Natural killer cell treated with Interleukin-12 subunit alpha and Interleukin-12 subunit beta and Interleukin-15 and Interleukin-18, amount 100 ng/mL, for 72 hours (primary cell): Measurements from ENCODE around the gene MRPL38. TPM values are rescaled to one million over a fixed set of nuclear protein-coding genes. Genes with fewer than 3 reads are reported as not detected.

Experiments used
- ATAC-seq, 2 donors: fragments of 150-1000 bp; cut with Tn5 transposase in 1 of 2; sonication (Bioruptor Pico), chemical (Tn5 transposase) in 1 of 2; 2 replicates each; pipeline ENCODE4 v1.10.0; 2021
- DNase-seq: peaks from one replicate; pipeline ENCODE4 v3.0.0; 2022; ENCODE audit warnings: low spot score
- H3K27ac Mint-ChIP-seq, 2 donors: 1 replicate in 1 of 2; 2 replicates in 1 of 2; pipeline ENCODE4 v1.8.0; 2022; ENCODE audit warnings: mixed read lengths in 2 of 2, mild to moderate bottlenecking in 1 of 2, moderate library complexity in 1 of 2
- H3K27me3 Mint-ChIP-seq, 2 donors: 1 replicate in 1 of 2; 2 replicates in 1 of 2; pipeline ENCODE4 v1.8.0; 2022; ENCODE audit warnings: mixed read lengths in 2 of 2
- H3K36me3 Mint-ChIP-seq: one replicate; pipeline ENCODE4 v1.8.0; 2022; ENCODE audit warnings: mixed read lengths
- H3K4me1 Mint-ChIP-seq, 2 donors: 1 replicate in 1 of 2; 2 replicates in 1 of 2; pipeline ENCODE4 v1.8.0; 2022; ENCODE audit warnings: low read depth in 2 of 2, mixed read lengths in 2 of 2, mild to moderate bottlenecking in 1 of 2
- H3K4me3 Mint-ChIP-seq: one replicate; pipeline ENCODE4 v1.8.0; 2022; ENCODE audit warnings: mixed read lengths
- H3K9me3 Mint-ChIP-seq: 2 replicates; pipeline ENCODE4 v1.8.0; 2022; ENCODE audit warnings: mixed read lengths
- total RNA-seq, 2 donors: library from RNA; stranded (reverse); gene quantifications; one replicate each; pipeline ENCODE4 v1.2.3, GENCODE V29; 2022

MRPL38 gene
- total RNA-seq, 2 donors from 2014 or later, result 117 to 174 TPM

DNA sequence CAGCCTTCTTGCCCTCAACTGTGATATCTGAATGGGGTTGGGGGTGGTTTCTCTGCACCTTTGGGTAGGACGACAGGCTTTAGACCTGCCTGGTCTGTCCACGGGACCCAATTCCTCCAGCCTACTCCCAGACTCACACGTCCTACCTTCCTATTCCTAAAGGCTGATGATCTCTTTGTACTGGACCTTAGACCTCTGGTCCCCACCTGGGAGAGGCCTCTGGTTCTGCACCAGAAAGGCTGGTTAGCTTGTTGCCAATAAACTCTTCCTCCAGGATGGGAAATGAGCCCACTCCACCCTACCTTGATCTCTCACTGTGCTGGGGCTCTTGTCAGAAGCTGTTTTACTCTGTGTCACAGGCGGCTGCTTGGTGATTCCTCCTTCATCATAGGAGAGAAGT, 21.8 kb upstream of the MRPL38 start:
- DNase-seq (no peak), ATAC-seq (no peak)
- H3K9me3 Mint-ChIP-seq, result no peaks in the 10 kb centered on the region
- no peaks in the 10 kb centered on the region for H3K36me3 Mint-ChIP-seq
- H3K4me1 Mint-ChIP-seq, result no peaks in the 10 kb centered on the region
- H3K27me3 Mint-ChIP-seq, result no peaks in the 10 kb centered on the region
- H3K27ac Mint-ChIP-seq, result no peak overlapping the region
- no peak overlapping the region for H3K4me3 Mint-ChIP-seq

DNA sequence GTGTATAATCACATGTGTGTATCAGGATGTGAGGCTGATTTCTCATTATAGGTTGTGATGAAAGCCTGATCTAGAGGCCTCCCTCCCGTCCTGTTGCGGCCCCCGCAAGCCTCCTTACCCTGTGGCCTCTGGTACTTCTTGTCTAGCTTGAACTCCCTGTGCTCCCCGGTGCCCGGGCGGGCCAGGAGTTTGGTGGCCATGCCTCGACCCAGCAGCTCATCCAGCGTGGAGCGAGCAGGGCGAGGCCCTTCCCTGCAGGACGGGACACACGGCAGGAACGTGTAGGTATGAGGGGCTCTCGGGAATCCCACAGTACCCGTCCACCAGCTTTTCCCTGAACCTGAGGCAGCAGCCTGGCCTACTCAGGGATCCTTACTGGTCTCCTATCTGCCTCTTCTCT, 21.2 kb upstream of the MRPL38 start:
- no peak overlapping the region for H3K4me3 Mint-ChIP-seq
- DNase-seq, result no peak
- no peaks in the 10 kb centered on the region for H3K27me3 Mint-ChIP-seq
- no peaks in the 10 kb centered on the region for H3K9me3 Mint-ChIP-seq
- no peak overlapping the region for H3K27ac Mint-ChIP-seq
- no peaks in the 10 kb centered on the region for H3K4me1 Mint-ChIP-seq
- H3K36me3 Mint-ChIP-seq, result no peaks in the 10 kb centered on the region
- no peak for ATAC-seq

DNA sequence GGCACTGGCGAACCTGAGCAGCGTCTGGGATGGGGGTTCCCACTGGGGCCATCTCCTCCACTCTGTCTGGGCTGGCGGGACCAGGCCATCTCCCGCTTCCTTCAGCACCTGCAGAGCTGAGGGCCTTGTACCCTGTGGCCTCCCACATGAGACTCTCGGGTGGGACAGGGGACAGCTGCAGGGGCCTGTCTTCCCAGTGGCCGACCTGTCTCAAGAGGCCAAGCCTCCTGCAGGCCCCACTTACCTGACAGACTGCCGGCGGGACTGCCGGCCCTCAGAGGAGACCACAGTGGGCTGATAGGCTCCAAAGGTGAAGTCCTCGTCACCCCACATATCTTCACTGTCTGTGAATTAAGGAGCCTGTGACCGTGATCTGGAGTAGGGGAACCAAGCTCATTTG, 20.4 kb upstream of the MRPL38 start:
- H3K27ac Mint-ChIP-seq, result no peak overlapping the region
- no peaks in the 10 kb centered on the region for H3K9me3 Mint-ChIP-seq
- H3K4me3 Mint-ChIP-seq, result no peak overlapping the region
- ATAC-seq (no peak), DNase-seq (no peak)
- H3K27me3 Mint-ChIP-seq, result no peaks in the 10 kb centered on the region
- H3K36me3 Mint-ChIP-seq, result no peaks in the 10 kb centered on the region
- no peaks in the 10 kb centered on the region for H3K4me1 Mint-ChIP-seq

DNA sequence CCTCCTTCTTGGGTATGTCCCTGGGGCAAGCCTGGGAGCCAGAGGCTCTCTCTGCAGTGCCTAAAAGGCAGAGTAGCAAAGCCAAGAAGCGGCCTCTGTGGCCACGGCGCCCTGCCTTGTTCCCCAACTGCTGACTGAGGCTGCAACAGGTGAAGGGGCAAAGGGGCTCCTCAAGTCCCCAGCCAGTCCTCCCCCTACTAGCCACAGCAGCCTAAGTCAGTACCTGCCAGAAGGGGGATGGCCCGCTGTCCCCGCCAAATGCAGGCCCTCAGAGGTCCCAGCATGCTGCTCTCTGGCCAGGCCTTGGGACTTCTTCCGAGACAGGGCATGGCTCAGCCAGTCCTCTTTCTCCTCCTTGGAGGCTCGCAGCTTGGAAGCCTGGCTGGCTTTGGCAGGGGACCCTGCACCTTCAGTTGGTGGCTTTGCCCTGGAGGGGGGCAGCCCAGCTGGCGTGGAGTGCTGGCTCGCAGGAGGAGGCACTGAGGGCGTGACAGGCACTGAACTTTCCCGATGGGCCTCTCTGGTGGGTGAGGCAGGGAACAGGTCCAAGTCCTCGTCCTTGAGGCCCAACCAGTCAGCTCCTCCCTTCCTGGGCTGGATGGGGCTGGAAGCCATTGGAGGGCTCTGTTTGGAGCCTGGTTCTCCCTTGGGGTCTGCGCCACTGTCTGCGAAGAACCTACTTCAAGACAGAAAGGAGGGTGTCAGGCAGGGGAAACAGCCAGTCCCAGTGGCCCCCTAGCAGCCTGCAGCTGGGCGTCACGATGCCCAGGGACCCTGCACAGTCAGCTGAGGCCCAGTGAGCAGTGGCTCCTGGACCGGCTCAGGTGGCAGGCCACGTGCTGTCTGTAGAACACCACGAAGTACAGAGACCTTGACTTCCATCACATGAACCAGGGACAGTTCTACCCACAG, 18.5 kb upstream of the MRPL38 start:
- no peaks in the 10 kb centered on the region for H3K36me3 Mint-ChIP-seq
- no peak overlapping the region for H3K27ac Mint-ChIP-seq
- H3K4me1 Mint-ChIP-seq, result no peaks in the 10 kb centered on the region
- H3K27me3 Mint-ChIP-seq, result no peaks in the 10 kb centered on the region
- no peak for ATAC-seq
- no peak for DNase-seq
- H3K9me3 Mint-ChIP-seq, result no peaks in the 10 kb centered on the region
- no peak overlapping the region for H3K4me3 Mint-ChIP-seq

DNA sequence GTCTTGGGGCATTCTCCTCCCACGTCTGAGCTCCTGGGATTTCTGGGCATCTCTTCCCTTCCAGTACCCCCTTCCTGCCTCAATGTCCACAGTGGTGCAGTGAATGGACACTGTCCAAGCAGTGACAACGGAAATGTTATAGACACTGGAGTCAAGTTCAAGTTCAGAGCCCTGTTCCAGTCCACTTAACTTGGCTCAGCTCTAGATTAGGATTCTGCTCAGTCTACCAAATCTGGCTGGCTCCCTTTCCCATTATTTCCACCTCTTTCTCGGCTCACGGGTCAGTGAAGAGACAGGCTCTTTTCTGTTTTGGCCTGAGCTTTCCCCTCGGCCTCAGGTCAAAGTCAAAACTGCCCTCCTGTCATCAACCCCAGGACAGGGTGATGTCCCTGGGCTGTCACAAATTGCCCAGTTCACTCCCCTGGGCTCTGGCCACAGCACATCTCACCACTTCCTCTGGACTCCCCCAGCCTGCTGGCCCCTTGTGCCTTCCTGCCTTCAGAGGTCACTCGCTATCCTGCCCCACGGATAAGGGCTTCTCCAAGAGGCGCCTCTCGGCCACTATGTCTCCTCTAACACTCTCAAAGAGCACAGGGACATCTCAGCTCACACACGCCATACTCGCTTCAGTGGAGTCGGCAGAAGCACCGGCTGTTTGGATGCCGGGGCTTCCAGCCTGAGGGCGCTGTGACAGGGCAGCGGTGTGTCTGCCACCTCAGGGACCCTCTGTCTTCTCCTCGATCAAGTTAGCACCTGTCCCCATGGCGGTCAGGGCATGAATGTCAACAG, 17.7 kb upstream of the MRPL38 start:
- H3K27ac Mint-ChIP-seq, result no peak overlapping the region
- H3K9me3 Mint-ChIP-seq, result no peaks in the 10 kb centered on the region
- DNase-seq (no peak), ATAC-seq (no peak)
- no peaks in the 10 kb centered on the region for H3K4me1 Mint-ChIP-seq
- no peaks in the 10 kb centered on the region for H3K36me3 Mint-ChIP-seq
- no peaks in the 10 kb centered on the region for H3K27me3 Mint-ChIP-seq
- no peak overlapping the region for H3K4me3 Mint-ChIP-seq

DNA sequence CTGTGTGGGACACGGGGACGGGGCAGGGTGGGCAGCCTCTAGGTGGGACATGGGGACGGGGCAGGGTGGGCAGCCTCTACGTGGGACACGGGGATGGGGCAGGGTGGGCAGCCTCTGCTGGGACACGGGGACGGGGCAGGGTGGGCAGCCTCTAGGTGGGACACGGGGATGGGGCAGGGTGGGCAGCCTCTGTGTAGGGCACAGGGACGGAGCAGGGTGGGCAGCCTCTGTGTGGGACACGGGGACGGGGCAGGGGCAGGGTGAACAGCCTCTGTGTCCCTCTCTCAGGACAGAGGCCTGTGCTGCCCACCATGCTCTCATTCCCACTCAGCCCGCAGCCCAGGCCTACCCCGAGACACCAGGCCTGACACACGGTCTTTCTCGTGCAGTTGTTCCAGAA, 16.9 kb upstream of the MRPL38 start:
- H3K36me3 Mint-ChIP-seq, result no peaks in the 10 kb centered on the region
- no peak overlapping the region for H3K4me3 Mint-ChIP-seq
- no peaks in the 10 kb centered on the region for H3K27me3 Mint-ChIP-seq
- ATAC-seq (no peak), DNase-seq (no peak)
- no peaks in the 10 kb centered on the region for H3K9me3 Mint-ChIP-seq
- H3K4me1 Mint-ChIP-seq, result peaks cover 0 to 2% of the 10 kb centered on the region in 2 donors
- no peak overlapping the region for H3K27ac Mint-ChIP-seq

DNA sequence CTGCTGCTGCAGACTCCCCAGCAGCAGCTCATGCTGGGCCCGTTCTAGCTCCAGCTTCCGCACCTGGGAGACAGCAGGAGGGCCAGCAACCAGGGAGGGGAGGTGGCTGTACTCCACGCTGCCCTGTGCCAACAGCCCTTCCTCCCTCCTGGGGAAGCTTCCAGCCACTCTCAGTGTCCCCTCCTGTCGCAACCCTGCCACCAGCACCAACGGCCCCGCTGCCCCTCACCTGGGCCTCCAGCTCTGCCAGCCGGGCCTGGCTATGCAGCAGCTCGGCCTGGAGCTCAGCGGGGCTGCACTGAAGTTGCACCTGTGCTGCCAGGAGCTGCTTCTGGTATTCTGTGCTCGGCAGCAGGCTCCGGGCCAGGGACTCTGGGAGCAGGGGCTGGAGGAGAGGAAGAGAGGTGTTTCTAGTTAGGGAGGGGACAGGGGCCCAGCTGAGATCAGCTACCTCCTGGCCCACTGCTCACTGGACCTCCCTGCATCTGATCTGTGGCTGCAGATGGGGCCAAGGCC, 15.4 kb upstream of the MRPL38 start:
- H3K27ac Mint-ChIP-seq, result no peak overlapping the region
- no peaks in the 10 kb centered on the region for H3K9me3 Mint-ChIP-seq
- H3K36me3 Mint-ChIP-seq, result no peaks in the 10 kb centered on the region
- DNase-seq (no peak), ATAC-seq (no peak)
- peaks cover 0 to 2% of the 10 kb centered on the region in 2 donors for H3K4me1 Mint-ChIP-seq
- no peaks in the 10 kb centered on the region for H3K27me3 Mint-ChIP-seq
- no peak overlapping the region for H3K4me3 Mint-ChIP-seq

DNA sequence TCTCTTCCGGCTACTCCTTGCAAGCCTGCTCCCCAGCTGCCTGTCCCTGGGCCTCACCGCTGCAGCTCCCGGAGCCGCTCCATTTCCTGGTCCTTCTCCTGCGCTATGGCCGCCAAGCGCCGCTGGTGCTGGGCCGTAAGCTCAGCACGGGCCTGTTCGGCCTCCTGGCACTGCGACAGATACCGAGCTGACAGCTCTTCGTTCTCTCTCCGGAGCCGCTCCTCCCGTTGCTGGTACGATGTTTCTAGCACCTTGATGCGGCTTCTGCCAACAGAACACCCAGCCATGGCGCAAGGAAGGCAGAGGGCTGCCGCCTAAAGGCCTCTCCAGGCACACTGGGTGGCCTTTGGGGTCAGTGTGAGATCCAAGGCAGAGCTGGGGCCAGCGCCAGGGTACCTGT, 14.9 kb upstream of the MRPL38 start:
- H3K9me3 Mint-ChIP-seq, result no peaks in the 10 kb centered on the region
- ATAC-seq, result no peak
- H3K36me3 Mint-ChIP-seq, result no peaks in the 10 kb centered on the region
- H3K4me1 Mint-ChIP-seq, result peaks cover 0 to 2% of the 10 kb centered on the region in 2 donors
- H3K4me3 Mint-ChIP-seq, result no peak overlapping the region
- no peak for DNase-seq
- no peaks in the 10 kb centered on the region for H3K27me3 Mint-ChIP-seq
- no peak overlapping the region for H3K27ac Mint-ChIP-seq

DNA sequence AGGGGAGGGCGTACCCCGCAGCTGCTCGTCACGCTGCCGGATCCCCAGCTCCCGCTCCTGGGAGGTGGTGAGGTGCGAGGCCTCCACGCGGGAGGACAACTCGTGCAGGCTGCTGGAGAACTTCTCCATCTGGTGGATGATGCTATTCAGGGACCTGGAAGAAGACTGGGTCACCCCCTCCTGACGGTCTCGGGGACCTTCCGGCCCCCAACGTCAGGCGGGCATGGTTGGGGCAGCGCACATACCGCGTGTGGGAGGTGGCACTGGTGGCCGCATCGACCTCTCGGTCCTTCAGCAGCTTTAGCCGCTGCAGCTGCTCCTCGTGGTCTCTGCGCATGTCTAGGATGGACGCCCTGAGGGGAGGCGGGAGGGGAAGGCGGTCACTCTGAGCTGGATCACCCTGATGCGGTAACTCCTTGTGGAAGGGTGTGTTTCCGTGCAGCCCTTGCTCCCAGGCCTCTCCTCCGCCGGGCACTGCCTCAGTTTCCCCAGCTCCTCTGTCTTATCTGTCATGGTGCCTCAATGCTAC, 13.3 kb upstream of the MRPL38 start:
- Mint-ChIP-seq H3K36me3 (no peaks in the 10 kb centered on the region), H3K27me3 (no peaks in the 10 kb centered on the region), H3K27ac (no peak overlapping the region), H3K4me1 (peaks cover 0 to 2% of the 10 kb centered on the region in 2 donors), H3K9me3 (no peaks in the 10 kb centered on the region), H3K4me3 (no peak overlapping the region)
- DNase-seq, result no peak
- no peak for ATAC-seq

DNA sequence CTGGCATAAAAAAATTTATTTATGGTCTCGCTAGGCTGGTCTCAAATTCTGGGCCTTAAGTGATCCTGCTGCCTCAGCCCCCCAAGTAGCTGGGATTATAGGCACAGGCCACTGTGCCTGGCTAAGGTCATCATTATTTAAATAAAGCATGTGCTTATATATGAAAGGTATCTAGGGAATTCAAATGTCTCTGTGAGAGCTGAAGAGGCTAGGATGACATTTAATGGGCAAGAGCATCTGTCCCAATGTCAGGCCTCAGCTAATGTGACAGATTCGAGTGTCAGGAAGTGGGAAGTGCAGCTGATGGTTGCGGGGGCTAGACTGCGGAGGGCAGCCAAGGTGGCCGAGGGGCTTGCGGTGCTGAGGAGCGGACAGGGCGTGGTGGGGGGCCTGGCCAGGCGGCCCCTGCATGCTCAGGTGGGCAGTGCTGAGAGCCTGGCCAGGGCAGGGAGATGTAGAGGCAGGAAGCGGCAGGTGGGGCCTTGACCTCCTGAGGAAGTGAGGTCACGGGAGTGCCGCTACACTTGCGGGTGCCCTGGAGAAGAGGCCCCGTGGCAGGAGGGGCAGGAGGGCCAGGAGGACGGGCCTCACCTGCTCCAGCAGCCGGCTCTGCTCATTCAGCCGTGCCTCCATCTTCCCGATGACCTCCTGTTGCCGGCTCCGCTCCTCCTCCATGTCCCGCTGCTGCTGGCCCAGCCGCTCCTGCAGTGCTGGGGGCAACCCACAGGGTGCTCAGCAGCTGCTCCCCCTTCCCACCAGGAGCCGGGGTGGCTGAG, 12.6 kb upstream of the MRPL38 start:
- DNase-seq, result no peak
- Mint-ChIP-seq H3K4me1 (peaks cover 0 to 2% of the 10 kb centered on the region in 2 donors), H3K4me3 (no peak overlapping the region), H3K27me3 (no peaks in the 10 kb centered on the region), H3K36me3 (no peaks in the 10 kb centered on the region), H3K27ac (peak overlapping the region in 1 of 2 donors; percentile 26), H3K9me3 (no peaks in the 10 kb centered on the region)
- no peak for ATAC-seq

DNA sequence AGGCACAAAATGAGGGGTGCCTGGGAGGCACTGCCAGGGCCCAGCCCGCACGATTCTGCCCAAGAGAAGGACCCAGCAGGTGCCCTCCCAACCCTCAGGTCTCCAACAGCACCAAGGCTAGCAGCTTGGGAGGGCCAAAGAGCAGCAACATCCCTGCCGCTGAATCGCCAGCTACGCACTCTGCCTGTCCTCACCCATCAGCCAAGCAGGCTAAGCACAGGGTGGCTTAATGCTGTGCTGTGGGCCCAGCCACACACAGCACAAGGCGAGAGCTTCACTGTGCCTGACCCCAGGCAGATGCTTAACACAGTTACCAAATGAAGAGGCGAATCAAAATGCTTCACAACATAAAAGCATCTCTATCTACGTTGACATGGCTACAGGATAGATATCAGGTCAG, 10.6 kb upstream of the MRPL38 start:
- ATAC-seq (no peak), DNase-seq (no peak)
- Mint-ChIP-seq H3K4me1 (peaks cover 0 to 2% of the 10 kb centered on the region in 2 donors), H3K27ac (no peak overlapping the region), H3K9me3 (no peaks in the 10 kb centered on the region), H3K27me3 (no peaks in the 10 kb centered on the region), H3K4me3 (no peak overlapping the region), H3K36me3 (no peaks in the 10 kb centered on the region)

DNA sequence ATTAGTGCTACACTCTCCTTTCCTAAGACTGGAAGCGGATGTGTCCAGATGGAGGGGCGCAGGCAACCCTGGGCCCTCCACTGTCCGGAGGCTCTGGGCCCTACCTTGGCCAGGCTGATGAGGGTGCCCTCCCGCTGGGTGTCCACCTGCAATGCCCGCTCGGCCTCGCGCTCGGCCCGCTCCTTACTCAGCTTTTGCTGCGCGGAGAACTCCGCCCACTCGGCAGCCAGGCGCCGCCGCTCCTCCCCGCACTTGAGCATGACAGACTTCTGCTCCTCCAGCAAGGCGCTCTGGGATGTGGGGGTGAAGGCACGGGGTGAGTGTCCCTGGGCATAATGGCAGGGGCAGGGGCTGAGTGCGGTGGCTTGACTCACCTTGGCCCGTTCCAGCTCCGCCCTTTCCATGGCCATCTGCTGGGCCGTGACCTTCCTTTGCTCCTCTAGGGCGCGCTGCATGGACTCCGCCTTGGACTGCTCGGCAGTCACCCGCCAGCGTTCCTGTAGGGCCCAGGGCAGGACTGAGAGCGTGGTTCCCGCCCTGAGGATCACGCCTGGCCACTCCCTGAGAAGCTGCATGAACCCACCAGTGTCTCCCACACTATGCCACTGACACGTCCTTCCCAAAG, 10.1 kb upstream of the MRPL38 start:
- Mint-ChIP-seq H3K4me1 (peaks cover 0 to 2% of the 10 kb centered on the region in 2 donors), H3K36me3 (no peaks in the 10 kb centered on the region), H3K27me3 (no peaks in the 10 kb centered on the region), H3K9me3 (no peaks in the 10 kb centered on the region), H3K4me3 (no peak overlapping the region), H3K27ac (no peak overlapping the region)
- ATAC-seq (no peak), DNase-seq (no peak)
